Measurements from ENCODE around the gene ALPL.
A peak's percentile ranks its signal among the peaks of the same experiment; 100 is the strongest.

ALPL gene

DNA sequence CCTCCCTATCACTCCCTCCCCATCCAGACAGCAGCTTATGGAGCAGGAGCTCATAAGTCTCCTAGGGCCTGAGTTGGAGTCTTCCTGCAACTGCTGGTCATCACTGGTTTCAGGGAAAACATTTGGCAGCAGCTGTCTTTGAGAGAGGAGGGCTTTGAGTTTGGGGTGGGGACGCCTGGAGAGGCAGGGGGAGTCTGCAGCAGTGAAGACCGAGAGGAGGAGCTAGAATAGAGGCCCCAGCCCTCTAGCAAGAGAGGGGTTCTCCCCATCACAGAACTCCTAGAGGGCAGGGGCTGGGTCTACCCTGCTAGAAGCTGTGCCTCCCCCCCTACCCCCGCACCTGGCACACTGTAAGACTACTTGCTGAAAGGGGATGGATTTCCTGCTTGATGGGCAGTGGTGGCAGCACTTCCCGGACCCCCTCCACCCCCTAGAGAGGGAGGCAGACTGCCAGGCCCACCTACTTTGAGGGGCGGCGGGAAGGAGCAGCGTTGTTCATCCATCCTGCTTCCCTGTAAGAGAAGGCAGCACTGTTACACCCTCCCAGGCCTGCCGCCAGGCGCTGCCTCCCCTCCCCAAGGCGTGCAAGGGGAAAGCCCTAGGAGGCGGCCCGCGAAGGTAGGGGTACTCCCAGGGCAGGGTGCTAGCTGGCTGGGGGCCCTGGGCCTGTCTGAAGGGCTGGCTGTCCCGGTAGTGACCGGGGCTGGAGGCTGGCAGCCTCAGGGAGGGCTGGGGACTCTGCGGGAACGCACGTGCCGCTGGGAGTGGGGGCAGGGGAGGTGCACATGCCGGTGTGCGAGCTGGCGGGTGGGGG is 109.5 kb downstream of the ALPL start:
- DNase-seq (ENCODE audit: low read depth) = no peak

DNA sequence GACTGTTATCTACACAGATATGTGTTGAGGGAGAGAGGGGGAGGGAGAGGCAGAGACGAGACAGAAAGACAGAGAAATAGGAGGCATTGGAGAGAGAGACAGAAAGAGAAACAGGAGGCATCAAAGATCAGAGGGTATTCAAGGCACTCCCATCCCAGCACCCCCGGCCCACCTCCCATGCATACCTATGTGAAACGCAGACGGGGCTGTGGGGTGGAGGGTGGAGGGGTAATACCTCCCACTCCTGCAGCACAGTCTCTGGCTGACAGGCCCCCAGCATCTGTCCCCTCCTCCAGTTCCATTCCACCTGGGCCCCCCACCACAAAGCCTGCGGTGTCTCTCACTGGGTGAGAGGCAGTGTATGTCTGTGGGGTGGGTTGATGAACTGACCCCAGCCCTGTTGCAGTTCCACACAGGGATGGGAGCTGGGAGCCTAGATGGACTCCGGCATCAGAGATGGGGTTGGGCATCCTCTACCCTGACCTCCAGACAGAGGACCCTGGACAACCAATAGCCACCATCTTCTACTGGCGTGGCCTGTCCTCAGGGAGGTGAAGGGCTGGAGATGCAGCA is 110.2 kb downstream of the ALPL start:
- no peak for DNase-seq (ENCODE audit: low read depth)

- DNase-seq (ENCODE audit: low read depth) = no peak
These were observed 110.8 kb downstream of the ALPL start for GRCh38 chr1:21620011-21620410.

DNA sequence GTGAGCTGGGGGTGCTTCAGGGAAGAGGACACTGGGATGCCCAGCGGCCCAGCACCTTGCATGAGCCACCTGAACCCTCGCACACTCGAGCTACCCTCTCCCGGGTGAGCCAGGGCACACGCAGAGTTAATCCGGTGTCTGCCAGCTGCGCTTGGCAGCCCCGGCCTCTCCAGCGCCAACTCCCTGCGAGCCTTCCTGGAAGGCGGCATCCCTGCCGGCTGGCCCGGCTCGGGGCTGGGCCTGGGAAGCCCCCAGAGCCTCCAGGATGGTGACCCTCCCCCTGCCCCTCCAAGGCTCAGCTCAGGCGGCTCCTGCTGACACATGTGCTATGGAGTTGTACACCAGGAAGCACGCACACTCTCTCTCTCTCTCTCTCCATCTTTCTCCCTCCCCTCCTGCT is 111.3 kb downstream of the ALPL start:
- DNase-seq (ENCODE audit: low read depth) = no peak

DNA sequence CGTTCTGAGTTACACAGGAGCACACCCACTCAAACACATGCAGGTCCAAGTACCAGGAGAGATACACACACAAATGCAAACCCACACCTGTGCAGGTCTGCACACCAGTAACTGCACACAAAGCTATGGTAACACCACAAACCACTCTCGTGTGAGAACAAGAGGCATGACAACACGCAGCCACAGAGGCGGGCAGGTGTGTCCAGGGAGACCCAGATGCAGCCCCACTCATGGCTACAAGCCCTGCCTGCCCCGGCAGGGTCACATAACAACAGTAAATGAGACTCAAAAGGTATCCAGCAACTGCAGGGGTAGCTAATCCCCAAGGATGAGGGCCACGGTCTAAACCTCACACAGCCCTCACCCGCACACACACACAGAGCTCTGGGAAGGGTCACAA is 111.8 kb downstream of the ALPL start:
- no peak for DNase-seq (ENCODE audit: low read depth)

DNA sequence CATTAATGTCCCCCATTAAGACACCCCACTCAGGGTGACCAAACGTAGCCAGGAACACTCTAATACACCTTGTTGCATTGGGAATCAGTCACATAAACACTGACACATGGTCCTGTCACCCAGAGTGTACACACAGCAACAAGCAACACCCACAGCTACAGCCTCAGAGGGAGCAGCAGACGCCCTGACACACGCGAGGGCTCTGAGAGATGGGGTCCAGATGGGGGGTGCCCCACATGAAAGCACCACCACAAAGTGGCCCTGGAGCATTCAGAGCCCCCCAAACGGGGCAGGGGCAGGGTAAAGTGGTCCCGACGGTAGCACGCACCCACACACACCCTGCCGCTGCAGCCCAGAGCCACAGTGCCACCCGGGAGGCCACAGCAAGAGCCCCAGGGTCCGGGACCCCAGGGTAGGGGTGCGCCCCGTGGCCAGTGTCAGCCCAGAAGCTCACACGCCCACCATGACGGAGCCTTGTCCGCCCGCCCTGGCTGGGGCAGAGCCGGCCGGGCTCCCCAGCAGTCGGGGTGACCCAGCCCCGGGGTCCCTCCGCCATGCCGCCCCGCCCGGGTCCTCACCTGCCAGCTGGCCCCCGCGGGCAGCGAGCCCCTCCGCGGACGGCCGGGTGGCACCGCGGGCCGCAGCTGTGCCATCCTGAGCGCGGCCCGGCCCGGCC is 112.7 kb downstream of the ALPL start:
- no peak for DNase-seq (ENCODE audit: low read depth)

- peak; percentile 36 for DNase-seq (ENCODE audit: low read depth)
These were observed 113.5 kb downstream of the ALPL start for GRCh38 chr1:21622466-21623315.

GRCh38 chr1:21623410-21623961 is 114.3 kb downstream of the ALPL start:
- no peak for DNase-seq (ENCODE audit: low read depth)

DNA sequence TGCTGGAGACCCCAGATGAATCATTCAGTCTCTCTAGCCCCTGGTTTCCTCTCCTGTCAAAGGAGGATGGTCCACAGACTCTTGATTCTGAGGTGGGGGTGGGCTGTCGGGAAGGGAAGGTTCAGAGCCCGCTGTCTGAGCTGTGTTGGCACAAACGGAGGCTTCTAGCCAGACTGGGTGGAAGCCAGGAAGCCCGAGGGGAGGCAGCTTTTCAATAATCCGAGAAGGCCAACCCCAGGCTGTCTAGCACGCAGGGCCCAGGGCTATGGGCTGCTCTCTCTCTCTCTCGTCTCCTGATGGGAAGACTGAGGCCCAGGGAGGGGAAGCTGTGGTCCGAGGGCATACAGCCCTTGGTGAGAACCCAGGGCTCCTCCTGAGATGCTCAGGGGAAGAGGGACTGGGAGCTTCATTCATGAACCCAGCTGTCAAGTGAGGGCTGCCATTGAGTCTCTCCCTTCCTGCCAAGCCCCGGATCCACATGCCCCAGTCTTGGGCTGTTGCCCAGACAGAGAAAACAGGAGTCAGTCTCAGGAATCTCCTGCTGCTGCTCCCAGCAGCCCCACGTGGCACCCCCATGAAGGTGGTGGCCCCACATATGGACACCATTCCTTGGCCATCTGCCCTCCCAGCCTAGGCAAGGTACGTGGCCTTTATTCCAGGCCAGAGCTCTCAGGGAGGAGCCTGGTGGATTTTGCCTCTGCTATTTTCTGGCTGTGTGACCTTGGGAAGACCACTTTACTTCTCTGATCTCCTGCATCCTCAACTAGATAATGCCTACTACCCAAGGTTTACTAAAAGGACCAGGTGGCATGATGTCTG is 115.6 kb downstream of the ALPL start:
- DNase-seq (ENCODE audit: low read depth) = no peak

DNA sequence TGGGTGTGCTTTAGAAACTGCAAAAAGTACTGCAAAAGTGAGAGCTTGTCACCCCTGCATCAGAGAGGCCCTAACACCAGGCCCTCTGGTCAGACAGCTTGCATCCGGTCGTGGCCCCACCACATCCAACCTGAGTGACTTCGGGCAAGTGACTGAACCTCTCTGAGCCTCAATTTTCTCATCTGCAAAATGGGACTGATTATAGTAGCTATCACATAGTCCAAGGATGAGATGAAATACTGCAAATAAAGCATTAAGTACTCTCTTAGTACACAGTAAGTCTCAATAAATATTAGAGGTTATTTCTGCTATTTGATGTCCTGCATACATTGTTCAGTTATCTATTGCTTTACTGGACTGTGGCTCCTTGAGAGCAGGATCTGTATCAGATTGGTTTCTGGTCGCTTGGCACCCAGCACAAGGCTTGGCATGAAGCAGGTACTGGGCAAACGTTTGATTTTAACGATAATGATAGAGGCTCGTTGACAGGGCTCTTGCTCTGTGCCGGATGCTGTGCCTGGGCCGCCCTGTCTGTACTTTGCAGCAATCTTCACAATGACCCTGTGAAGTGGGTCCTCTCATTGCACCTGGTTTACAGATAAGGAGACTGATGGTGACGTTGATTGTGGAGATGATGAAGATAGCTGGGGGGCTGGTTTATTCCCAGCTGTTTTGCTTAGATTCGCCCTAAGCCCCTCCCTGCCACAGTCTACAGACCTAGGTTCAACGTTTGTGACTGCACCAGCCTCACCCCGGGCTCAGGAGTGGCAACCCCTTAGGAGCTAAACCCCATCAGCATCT is 116.4 kb downstream of the ALPL start:
- no peak for DNase-seq (ENCODE audit: low read depth)

DNA sequence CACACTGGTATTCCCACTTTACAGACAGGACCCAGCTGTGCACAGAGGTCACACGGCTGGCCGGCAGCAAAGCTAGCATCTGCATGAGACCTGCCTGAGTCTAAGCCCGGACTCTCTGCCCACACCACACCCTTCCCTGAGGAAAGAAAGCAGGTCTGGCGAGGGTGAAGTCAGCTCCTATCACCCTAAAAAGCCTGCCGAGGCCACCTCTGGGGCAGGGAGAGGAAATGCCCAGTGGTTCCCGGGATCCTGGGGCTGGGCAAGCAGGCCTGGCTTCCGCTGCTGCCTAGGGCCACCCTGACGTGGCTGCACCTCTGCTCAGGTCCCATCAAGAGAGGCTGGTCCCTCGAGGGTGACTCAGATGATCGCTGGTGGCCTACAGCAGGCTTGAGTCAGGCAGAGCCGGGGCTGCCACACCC is 117.7 kb downstream of the ALPL start:
- DNase-seq (ENCODE audit: low read depth) = no peak
